ENCODE data around the gene RBFOX1.
A peak's percentile ranks its signal among the peaks of the same experiment; 100 is the strongest.

The RBFOX1 gene

GRCh38 chr16:7332611-7333010 is at the start of gene RBFOX1:
TSS of gene RBFOX1 (plus strand) at chr16:7332845.
- DNase-seq = no peak

GRCh38 chr16:7284780-7285179 is 47.9 kb upstream of the RBFOX1 start:
- DNase-seq = no peak

- DNase-seq = no peak
These were observed 47.1 kb upstream of the RBFOX1 start for GRCh38 chr16:7285520-7285919.

GRCh38 chr16:7289299-7289698 is 43.3 kb upstream of the RBFOX1 start:
- no peak for DNase-seq

GRCh38 chr16:7290682-7291081 is 42.0 kb upstream of the RBFOX1 start:
- DNase-seq = no peak

- DNase-seq = no peak
These were observed 38.6 kb upstream of the RBFOX1 start for GRCh38 chr16:7294020-7294419.

- no peak for DNase-seq
These were observed 29.5 kb upstream of the RBFOX1 start for GRCh38 chr16:7303052-7303610.

GRCh38 chr16:7303660-7304200 is 28.9 kb upstream of the RBFOX1 start:
- no peak for DNase-seq

- no peak for DNase-seq
These were observed 28.4 kb upstream of the RBFOX1 start for GRCh38 chr16:7304279-7304678.

- DNase-seq = no peak
These were observed 27.7 kb upstream of the RBFOX1 start for GRCh38 chr16:7304958-7305357.

- peak; percentile 27 for DNase-seq
These were observed 19.5 kb upstream of the RBFOX1 start for GRCh38 chr16:7313170-7313569.

GRCh38 chr16:7314163-7314562 is 18.5 kb upstream of the RBFOX1 start:
- DNase-seq = no peak

- no peak for DNase-seq
These were observed 16.8 kb upstream of the RBFOX1 start for GRCh38 chr16:7315813-7316212.

- DNase-seq = no peak
These were observed 16.3 kb upstream of the RBFOX1 start for GRCh38 chr16:7316281-7316888.

- no peak for DNase-seq
These were observed 14.7 kb upstream of the RBFOX1 start for GRCh38 chr16:7317982-7318381.

- no peak for DNase-seq
These were observed 14.0 kb upstream of the RBFOX1 start for GRCh38 chr16:7318686-7319085.

GRCh38 chr16:7319514-7319913 is 13.1 kb upstream of the RBFOX1 start:
- no peak for DNase-seq

- DNase-seq = peak; percentile 3
These were observed 11.0 kb upstream of the RBFOX1 start for GRCh38 chr16:7321661-7322060.

- DNase-seq = no peak
These were observed 8.3 kb upstream of the RBFOX1 start for GRCh38 chr16:7324321-7324720.

- no peak for DNase-seq
These were observed 6.8 kb upstream of the RBFOX1 start for GRCh38 chr16:7325834-7326233.

- no peak for DNase-seq
These were observed 1.9 kb upstream of the RBFOX1 start for GRCh38 chr16:7330709-7331108.

GRCh38 chr16:7331997-7332396 is 648 bp upstream of the RBFOX1 start:
- DNase-seq = no peak

GRCh38 chr16:7333180-7333725 is 608 bp downstream of the RBFOX1 start:
- DNase-seq = no peak

- DNase-seq = no peak
These were observed 2.3 kb downstream of the RBFOX1 start for GRCh38 chr16:7334801-7335560.

Measured in hematopoietic multipotent progenitor cell treated with erythropoietin and hydrocortisone succinate and interleukin-3 and kit ligand, for 4 days (in vitro differentiated cells).